ENCODE data around the gene MYH6.
"Not testable (repeated sequence)": the region's sequence is repeated elsewhere in the genome, so short reads cannot be mapped to it uniquely, and the experiment has no call there.

Gene MYH6

DNA sequence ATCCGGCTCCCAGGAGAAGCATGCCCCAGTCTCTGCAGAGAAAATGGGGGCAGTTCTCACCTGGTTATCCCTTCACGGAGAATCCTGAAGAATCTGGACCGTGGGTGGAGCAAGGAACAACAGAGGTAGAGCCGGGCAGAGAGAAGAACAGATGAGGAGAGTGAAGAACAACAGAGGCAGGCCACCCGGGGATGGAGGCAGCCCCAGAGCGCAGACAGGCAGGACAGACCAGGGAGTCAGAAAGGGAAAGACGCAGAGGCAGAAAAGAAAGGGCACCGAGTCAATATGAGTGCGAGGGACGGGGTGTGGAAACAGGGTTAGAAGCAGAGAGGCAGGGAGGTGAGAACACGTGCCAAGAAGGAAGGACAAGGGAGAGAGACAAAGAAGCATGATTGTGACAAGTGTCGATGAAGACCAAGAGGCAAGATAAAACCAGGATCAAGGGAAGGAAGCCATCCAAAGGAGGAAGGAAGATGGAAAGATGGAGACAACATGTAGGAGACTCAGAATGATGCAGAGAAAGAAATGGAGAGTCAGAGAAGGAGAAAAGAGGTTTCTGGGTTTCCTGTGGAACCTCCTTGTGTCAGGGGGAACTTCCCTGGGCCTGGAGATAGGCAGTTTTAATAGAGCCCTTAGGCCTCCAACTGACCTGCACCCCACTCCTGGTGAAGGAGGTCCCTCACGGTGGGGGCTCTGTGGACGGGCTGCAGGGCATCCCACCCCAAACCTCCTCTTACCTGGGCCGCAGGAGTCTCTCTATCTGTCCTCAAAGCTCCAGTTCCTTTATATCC lies at the start of gene MYH6:
Gene MYH6 (minus strand): TSS at position 758 of the 791 bp plus-strand sequence. CDS start 1,050 bp downstream, outside the sequence.
- no peak for DNase-seq (ENCODE audit: low spot score)

DNA sequence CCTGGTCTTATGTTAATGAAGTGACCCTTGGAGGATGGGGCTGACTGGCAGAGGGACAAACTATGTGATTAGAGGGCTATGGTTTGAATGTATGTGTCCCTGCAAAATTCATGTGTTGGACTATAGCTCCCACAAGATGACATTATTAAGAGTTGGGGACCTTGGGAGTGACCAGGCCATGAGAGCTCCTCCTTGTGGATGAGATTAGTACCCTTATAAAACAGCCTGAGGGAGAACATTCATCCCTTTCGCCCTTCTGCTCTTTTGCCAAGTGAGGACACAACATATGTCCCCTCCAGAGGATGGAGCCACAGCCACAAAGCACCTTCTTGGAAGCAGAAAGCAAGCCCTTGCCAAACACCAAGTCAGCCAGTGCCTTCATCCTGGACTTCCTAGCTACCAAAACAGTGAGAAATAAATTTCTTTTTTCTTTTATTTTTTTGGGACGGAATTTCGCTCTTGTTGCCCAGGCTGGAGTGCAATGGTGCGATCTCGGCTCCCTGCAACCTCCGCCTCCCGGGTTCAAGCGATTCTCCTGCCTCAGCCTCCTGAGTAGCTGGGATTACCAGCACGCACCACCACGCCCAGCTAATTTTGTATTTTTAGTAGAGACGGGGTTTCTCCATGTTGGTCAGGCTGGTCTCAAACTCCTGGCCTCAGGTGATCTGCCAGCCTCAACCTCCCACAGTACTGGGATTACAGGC lies 49.0 kb upstream of the MYH6 start:
- not testable (repeated sequence) for DNase-seq (ENCODE audit: low spot score)

DNA sequence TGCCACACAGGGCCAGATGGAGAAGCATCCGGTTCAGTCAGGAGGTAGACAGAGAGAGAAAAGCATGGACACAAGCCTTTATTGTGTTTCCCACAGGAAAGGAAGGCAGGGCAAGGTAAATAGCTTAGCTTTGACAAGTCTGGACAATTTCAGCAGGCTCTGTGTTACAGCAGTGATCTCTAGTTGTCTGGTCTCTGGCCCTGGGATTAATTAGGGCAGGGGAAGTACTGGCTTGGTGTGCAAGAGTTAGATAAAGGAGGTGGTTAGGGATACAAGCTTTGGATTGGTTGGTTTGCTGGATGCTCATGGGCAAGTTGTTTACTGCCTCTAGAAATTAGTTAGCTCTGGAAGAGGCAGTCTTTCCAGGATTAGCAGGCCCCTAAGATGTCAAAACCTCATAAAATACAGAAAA lies 46.4 kb upstream of the MYH6 start:
- DNase-seq (ENCODE audit: low spot score) = no peak

DNA sequence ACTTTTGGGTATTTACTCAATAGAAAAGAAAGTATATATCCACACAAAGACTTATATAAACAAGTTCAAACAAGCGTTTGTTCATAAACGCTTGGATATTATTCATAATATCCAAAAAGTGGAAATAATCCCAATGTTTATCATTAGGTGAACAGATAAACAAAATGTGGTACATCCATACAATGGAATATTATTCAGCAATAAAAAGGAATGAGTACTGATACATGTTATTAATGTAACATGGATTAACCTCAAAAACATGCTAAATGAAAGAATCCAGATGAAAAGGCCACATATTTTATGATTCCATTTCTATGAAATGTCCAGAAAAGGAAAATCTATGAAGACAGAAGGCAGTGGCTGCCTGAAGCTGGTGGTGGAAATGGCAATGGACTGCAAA lies 44.2 kb upstream of the MYH6 start:
- no peak for DNase-seq (ENCODE audit: low spot score)

DNA sequence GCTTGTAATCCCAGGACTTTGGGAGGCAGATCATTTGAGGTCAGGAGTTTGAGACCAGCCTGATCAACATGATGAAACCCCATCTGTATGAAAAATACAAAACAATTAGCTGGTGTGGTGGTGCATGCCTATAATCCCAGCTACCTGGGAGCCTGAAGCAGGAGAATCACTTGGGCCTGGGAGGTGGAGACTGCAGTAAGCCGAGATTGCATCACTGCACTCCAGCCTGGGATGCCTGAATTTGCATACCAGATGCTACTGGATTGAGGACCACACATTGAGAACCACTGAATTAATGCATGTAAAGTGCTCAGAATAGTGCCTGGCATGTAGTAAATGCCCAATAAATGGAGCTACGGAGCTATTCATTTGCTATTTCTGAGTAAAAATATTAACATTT lies 42.3 kb upstream of the MYH6 start:
- no peak for DNase-seq (ENCODE audit: low spot score)

DNA sequence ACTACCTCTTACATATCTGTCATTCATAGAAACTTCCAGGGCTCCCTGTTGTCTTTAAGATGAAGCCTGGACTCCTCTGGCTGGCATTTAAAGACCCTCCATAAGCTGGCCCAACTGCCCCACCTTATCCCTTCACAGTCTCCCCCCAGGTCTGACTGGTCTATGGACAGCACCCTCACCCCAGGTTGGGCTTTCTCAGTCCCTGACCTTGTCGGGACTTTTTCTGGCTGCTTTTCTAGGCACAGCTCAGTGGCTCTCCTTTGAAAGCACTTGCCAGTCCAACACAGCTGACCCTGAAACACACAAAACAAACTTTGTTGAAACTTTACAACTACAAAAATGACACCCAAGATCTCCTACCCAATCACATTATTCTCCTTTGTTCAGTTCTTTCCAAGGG lies 41.2 kb upstream of the MYH6 start:
- no peak for DNase-seq (ENCODE audit: low spot score)

DNA sequence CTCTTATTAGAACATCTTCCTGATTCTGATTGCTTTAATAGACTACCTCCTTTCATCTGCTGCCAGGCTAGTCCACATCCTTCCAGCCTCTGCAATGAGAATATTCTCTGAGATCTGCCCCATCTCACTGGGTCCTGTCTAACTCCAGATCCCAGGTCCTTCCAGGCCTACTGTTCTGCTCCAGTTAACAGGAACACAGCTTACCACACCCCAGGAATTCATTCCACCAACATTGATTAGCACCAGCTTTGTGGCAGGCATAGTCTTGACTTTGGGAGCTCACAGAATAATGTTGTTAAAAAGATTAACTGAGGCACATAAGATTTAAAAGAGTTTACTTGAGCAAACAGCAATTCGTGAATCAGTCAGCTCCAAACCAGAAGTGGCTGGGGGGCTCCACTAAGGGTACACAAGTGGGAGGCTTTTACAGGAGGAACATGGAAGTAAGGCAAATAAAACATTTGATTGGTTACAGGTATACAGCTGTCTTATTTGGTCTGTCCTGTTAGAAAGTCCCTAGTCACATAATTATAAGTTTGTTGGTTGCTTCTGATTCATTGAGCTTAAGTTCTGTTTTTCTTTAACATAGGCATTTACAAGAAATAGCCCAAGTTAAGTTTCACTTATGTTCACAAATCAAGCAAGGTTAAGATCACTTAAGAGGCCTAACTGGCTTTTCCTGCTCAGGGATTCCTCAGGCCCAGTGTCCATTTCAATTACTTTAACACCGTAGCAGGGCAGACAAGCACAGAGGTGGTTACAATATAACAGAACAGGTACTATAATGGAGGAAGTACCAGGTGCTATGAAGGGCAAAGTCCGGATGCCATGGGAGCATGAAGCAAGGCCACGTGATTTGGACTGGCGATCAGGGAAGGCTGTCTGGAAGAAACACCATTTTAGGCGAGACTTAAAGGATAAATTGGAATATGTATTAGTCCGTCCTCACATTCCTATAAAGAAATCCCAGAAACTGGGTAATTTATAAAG lies 39.6 kb upstream of the MYH6 start:
- DNase-seq (ENCODE audit: low spot score) = no peak

DNA sequence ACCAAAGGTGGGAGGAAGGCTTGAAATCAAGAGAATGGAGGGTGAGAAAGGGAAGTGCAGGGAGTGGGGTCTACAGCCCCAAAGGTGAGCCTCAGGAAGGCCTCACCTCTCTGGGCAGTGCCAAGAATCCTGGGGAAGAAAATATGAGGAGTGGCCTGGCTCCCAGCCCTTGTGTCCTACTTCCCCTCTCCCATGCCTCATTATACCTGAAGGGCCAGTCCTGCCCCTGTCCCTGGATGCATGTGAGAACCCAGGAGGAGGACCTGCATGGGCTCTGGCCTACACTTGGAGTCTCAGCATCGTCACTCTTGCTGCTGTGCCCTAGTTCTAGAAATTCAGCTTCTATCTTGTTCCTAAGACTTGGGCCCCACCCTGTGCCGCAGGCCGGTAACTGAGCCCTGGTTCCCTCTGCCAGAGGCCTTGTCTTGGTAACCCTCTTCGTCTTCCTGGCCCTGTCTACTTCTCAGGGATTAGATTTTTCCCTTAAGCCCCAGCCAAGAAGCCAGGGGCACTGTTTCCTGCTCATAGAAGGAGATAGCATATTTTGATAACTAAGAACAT lies 38.3 kb upstream of the MYH6 start:
- DNase-seq (ENCODE audit: low spot score) = no peak

DNA sequence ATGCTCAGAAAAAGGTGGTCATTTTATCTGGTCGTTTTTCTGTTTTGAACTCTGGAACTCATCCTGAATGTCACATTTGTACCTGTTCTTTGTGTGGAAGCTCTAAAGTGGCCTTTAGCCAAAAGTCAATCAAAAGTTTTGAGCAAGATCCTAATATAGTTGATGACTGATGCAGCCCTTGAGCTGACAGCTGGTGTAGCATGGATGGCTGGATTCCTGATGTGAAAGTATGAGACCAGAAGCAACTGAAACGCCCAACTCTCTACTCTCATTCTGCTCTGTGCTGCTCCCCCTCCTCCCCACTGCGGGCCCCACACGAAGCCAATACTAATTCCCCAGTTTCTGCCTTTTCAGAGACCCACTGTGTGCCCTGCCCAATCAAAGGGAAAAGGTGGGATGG lies 37.7 kb upstream of the MYH6 start:
- DNase-seq (ENCODE audit: low spot score) = no peak

DNA sequence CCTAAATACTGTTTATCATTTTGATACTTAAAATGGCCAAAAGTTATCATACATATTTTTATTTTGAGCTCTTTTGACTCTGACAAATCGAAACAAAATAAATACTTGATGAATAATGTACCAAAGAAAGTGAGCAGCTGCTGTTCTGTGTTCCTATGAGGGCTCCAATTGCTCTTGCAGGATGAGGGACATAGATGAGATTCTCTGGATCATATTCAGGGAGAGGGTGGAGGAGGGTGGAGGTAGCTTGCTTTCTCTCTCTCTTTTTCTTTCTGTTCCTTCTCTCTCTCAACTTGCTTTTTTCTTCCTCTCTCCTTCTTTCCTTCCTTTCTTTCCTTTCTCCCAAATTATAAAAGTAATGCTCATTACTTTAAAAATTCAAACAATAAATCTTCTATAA lies 36.2 kb upstream of the MYH6 start:
- no peak for DNase-seq (ENCODE audit: low spot score)

DNA sequence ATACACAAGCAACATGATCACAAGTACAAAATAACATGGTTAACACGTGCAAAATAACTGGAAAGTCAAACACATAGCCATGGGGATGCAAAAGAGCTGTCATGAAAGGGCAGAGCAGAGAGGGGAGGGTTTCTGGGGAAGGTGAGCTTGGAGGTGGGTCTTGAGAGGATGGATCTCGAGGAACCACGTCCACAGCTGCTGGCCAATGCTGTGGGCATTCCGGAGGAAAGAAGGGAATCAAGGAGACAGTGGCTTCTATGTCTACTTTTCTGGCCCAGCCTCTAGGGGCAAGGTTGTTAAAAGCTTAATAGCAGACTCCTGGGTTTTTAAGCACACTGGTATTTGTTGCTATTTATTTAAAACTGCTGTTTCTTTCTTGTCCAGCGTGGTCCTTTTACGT lies 35.8 kb upstream of the MYH6 start:
- no peak for DNase-seq (ENCODE audit: low spot score)

DNA sequence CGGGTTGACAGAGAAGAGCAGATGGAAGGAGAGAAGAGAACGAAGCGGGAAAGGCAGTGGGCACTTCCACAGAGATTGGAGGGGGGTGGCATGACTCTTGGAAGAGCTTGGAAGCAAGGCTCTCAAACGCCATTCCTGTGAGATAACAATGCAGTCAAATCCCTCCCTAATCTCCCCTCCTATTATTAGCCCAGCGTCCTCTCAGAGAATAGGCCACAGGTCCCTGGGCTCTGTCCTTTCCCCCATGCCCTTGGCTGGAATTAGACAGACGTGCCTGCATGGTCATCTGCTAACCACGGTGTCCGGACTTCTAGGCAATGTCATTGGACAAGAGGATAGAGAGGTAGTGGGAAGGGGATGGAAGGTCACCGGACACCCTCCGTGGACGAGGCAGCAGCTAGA lies 35.3 kb upstream of the MYH6 start:
- DNase-seq (ENCODE audit: low spot score) = no peak

DNA sequence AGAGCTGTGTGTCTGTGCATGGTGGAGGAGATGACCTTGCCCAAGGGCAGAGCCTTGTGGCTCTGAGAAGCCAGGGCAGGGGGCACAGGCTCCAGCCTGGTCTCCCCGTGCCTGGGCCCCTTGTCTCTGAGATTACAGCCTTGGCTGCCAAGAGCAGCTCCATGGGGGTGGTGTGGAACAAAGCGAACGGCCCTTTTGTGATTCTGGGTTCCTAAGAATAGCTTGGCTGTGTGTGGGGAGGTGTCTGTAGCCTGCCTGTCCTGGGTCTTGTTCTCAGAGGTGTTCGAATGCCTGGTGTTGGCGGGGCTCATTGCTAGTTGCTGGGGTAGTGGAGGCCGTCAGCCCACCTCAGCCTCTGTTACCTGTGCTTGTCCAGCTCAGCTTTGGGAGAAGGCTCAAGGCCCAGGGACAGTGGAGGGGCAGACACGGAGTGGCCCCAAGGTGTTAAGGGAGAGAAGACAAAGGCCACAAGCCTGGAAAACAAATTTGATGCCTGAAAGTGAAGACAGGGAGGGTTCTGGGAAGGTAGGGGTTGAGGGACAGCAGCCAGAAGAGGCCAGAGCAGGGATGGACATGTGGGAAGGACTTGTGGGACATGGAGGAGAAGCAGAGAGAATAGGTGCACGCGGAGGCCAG lies 34.8 kb upstream of the MYH6 start:
- no peak for DNase-seq (ENCODE audit: low spot score)

DNA sequence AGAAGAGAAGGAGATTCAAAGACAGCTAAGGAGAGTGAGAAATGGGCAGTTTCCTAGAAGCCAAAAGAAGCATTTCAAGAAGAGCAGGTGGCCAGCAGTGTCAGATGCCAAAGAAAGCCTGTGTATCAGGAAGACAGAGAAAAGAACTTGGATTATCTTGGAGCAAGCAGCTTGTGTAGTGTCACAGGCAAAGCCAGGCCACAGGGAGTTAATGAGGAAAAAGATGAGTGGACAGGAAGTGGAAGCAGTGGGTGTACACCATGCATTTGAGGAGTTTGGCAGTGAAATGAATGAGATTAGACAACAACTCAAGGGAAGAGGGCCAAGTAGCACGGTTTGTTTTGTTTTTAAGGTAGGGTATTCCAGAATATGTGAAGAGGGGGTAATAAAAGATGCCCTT lies 33.0 kb upstream of the MYH6 start:
- no peak for DNase-seq (ENCODE audit: low spot score)

DNA sequence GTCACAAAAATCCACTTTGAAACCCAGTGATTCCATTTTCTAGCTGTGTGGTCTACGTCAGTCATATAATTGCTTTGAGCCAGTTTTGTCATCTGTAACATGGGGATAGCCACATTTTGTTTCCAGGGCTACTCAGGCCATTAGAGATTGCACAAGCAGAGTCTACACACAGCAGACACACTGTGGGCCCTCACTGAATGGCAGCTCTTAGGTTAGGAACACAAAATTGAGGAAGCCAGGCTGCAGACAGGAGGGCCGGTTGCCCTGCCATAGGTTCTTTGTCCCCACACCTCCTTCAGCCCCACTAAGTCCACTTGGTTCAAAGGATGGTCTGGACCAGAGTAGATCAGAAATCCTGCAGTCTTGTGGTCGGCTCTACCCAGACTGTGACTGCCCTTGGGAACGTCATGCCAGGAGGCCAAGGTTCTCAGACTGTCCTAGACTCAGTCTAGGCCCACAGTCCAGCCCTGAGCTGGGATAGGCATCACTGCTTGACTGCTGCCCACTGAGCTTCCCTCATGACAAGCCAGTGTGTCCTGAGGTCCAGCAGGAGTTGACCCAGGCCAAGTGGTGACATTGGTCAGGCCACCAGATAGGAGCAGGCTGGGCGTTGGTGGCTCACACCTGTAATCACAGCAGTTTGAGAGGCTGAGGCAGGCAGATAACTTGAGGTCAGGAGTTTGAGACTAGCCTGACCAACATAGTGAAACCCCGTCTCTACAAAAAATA lies 31.2 kb upstream of the MYH6 start:
- no peak for DNase-seq (ENCODE audit: low spot score)

DNA sequence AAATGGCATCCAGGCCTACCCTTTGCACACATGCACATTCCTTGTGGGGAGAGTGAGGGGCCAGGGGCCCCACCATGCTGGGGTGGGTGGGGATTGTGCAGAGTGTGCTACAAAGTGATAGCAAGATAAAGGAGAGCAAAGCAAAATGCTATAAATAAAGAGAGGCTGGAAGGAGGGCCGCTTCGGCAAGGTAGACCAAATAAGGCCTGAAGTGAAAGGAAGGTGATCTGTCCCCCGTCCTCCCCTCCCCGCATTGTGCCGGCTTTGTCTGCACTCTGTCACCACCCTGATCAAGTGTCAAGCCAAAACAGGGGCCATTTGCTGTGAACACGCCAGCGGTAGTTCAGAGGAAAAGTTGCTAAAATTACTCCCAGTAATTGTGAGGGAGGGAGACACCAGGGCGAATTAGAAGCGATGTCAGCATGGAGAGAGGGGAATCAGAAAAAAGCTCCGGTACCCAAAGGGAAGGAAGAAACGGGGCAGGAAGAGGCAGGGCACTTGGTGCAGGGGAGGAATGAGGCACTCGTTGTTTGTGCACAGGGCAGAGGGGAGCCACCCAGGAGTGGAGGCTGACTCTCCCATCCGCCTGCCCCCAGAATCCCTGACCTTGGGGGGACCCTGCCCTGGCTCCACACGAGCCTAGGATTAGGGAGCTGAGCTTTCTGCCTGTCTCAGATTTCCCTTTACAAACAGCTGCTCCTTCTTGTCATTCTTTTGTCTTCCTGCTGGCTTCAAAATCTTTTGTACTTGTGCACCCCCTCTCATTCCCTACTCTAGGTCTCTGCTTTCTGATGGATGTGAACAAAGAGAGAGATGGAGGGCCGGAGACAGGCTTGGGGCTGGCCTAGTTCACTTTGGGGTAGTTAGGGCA lies 30.3 kb upstream of the MYH6 start:
- no peak for DNase-seq (ENCODE audit: low spot score)

DNA sequence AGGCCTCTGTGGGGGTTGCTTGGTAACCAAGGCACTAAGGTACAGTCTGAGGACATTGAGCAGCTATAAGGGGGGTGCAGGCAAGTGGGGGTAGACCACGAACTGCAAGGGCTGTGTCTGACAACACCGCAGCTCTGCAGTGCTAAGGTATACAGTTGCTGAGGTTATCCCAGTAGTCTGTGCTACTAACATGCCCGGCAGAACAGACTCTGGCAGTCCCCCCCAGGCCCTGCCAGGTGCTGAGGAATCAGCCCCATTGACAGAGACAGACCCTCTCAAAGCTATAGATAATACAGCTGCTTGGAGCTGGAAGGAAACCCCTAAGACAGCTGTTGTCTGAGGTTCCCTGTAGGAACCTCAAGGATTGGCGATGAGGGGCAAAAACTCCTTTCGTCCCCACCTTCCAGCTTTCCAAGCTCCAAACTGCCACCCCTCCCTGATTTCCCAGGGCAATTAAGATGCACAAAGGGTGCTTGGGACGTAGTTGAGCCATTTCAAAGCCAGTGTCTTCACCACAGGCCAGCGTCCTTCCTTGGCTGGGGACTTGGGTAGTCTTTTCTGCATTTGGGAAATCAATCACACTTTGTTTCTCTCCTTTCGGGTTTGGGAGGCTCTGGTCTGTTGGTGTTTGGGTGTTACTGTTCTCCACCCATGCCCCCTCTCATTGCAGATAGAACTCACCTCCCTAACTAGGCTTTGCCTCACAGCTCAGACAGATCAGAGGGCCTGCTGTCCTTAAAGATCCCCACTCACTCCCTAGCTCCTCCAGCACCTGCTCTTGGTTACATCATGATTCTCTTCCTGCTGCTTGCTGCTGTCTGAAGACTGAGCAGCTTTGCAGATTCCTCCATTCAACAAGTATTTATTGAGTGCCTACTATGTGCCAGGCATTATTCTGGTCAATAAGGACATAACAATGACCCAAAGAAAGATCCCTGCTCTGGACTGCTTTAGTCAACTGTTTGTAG lies 29.3 kb upstream of the MYH6 start:
- DNase-seq (ENCODE audit: low spot score) = no peak

DNA sequence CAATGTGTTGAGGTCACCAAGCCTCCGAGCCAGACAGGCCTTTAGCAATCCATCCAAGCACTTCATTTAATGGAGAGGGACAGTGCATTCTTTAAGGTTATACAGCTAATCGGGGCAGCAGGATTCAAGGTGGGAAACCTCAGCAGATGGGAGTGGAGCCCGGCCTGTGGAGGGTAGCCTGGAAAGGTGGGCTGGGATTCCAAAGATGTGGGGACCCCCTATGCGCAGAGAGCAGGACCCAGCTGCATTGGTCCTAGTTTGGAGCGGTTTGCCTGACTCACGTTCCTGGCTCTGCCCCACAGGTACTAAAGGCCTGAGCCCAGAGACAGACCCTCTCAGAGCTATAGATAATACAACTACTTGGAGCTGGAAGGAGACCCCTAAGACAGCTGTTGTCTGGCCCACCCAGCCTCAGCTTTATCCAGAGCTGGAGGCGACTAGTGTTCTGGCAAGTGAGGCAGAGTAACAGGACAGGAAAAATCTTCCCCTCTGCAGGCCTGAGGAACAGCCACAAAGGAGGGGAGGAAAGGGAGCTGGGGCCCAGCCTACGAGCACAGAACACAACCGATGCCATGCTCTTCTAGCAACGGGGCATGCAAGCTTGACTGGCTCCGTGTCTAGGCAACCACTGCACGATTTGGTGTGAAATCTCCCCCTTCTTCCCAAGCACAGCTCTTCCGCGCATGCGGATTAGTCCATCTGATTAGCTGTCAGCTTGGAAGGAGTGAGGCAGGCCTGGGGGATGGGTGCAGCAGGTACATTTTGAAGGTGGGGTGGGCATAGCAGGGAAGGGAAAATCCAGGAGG lies 28.5 kb upstream of the MYH6 start:
- DNase-seq (ENCODE audit: low spot score) = no peak
